Neutrophil (primary cell): ENCODE results near the gene HDAC3.

Experiments
- H3K27ac ChIP-seq: fragments of 200-600 bp; sonication (generic); 2 replicates; pipeline ENCODE4 v1.5.1; 2016; ENCODE audit warnings: mild to moderate bottlenecking, moderate library complexity
- H3K27me3 ChIP-seq: fragments of 200-600 bp; sonication (generic); 2 replicates; pipeline ENCODE4 v1.6.0; 2016; ENCODE audit warnings: mild to moderate bottlenecking
- H3K36me3 ChIP-seq: fragments of 200-600 bp; sonication (generic); 2 replicates; pipeline ENCODE4 v1.5.1; 2017
- H3K4me1 ChIP-seq, 2 experiments: fragments of 200-600 bp in 1 of 2; sonication (generic) in 1 of 2; 1 replicate in 1 of 2; 2 replicates in 1 of 2; pipeline versions ENCODE4 v1.5.1 to v1.6.1; 2013 to 2016; ENCODE audit warnings: low read depth in 1 of 2, low read length in 1 of 2, mild to moderate bottlenecking in 1 of 2, moderate library complexity in 1 of 2; ENCODE audit not compliant: control insufficient read depth in 1 of 2, insufficient read depth in 1 of 2
- H3K4me3 ChIP-seq, 2 experiments: fragments of 200-600 bp in 1 of 2; sonication (generic) in 1 of 2; 1 replicate in 1 of 2; 2 replicates in 1 of 2; pipeline ENCODE4 v1.5.1; 2013 to 2016; ENCODE audit warnings: low read depth in 1 of 2, low read length in 1 of 2, mild to moderate bottlenecking in 1 of 2, moderate library complexity in 1 of 2
- H3K9me3 ChIP-seq: fragments of 200-600 bp; sonication (generic); 2 replicates; pipeline ENCODE4 v1.5.1; 2016
- CTCF ChIP-seq: fragments of 200-600 bp; sonication (generic); IDR thresholded peaks from 2 replicates; pipeline ENCODE4 v1.5.1; 2016; ENCODE audit warnings: antibody characterized with exemption

Gene HDAC3

GRCh38 chr5:141672841-141673813 is 36.5 kb upstream of the HDAC3 start:
- no peaks in the 10 kb centered on the region for H3K4me1 ChIP-seq
- peaks cover 95% of the 10 kb centered on the region for H3K36me3 ChIP-seq
- no peaks in the 10 kb centered on the region for H3K27me3 ChIP-seq
- no peak overlapping the region for H3K27ac ChIP-seq
- no peak for TF ChIP-seq CTCF
- H3K4me3 ChIP-seq = no peak overlapping the region
- no peaks in the 10 kb centered on the region for H3K9me3 ChIP-seq

GRCh38 chr5:141672071-141672840 is 35.6 kb upstream of the HDAC3 start:
- Histone ChIP-seq H3K4me3 (no peak overlapping the region), H3K27me3 (no peaks in the 10 kb centered on the region), H3K36me3 (peaks cover 96% of the 10 kb centered on the region), H3K4me1 (no peaks in the 10 kb centered on the region), H3K9me3 (no peaks in the 10 kb centered on the region), H3K27ac (no peak overlapping the region)
- TF ChIP-seq CTCF = no peak

- H3K4me1 ChIP-seq = peaks cover 8 to 10% of the 10 kb centered on the region in 2 experiments
- H3K9me3 ChIP-seq = no peaks in the 10 kb centered on the region
- H3K27ac ChIP-seq = peak overlapping the region; percentile 35
- no peaks in the 10 kb centered on the region for H3K27me3 ChIP-seq
- no peak overlapping the region for H3K4me3 ChIP-seq
- H3K36me3 ChIP-seq = peaks cover 93% of the 10 kb centered on the region
- no peak for TF ChIP-seq CTCF
These were observed 32.9 kb upstream of the HDAC3 start for GRCh38 chr5:141669520-141669919.

DNA sequence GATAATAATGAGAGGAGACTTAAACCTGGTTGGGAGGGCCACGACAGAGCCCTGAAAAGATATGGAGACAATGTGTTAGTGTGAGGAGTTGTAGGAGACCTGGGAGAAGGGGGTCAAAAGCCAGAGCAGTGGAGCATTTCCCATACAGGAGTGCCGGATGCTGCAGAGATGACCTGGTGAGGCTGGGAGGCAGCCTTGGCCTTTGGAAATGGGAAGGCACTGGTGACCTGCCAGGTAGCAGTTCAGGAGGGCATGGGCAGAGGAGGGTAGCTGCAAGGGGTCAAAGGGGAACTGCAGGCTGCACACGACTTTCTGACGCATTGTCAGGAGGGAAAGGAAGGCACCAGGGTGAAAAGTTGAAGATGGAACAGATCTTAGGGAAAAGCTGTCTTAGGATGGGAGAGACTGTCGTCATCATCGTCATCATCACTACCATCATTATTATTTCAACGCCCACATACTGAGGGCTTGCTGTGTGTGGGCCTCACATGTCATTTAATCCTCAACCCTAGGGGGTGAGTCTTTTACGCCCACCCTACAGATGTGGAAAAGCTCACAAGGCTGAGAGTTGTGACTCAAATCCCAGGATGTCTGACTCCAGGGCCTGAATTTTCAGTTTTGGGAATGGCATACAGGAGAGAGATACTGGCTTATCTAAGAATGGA is 32.1 kb upstream of the HDAC3 start:
- Histone ChIP-seq H3K36me3 (peaks cover 96% of the 10 kb centered on the region), H3K4me3 (no peak overlapping the region), H3K27me3 (no peaks in the 10 kb centered on the region), H3K9me3 (no peaks in the 10 kb centered on the region), H3K27ac (no peak overlapping the region), H3K4me1 (peaks cover 8 to 10% of the 10 kb centered on the region in 2 experiments)
- no peak for TF ChIP-seq CTCF
